H1 (cell line): Measurements from ENCODE around the gene DPH6. TPM values are rescaled to one million over a fixed set of nuclear protein-coding genes. Genes with fewer than 3 reads are reported as not detected.

Experiments
- JUN ChIP-seq: IDR thresholded peaks from 2 replicates; pipeline ENCODE4 v1.6.1; 2011; ENCODE audit warnings: low read depth, mild to moderate bottlenecking, improper control_type of control experiment, low read length
- RBBP5 ChIP-seq: IDR thresholded peaks from 2 replicates; pipeline ENCODE4 v1.7.1; 2012; ENCODE audit warnings: low read depth, mild to moderate bottlenecking, inconsistent platforms, low read length, moderate library complexity, borderline replicate concordance
- SP1 ChIP-seq: IDR thresholded peaks from 2 replicates; pipeline ENCODE4 v1.6.1; 2011; ENCODE audit warnings: low read depth, low read length
- SP2 ChIP-seq: IDR thresholded peaks from 2 replicates; pipeline ENCODE4 v1.6.1; 2012; ENCODE audit warnings: mild to moderate bottlenecking, low read length, inconsistent platforms
- TCF12 ChIP-seq: IDR thresholded peaks from 2 replicates; pipeline ENCODE4 v1.6.1; 2011; ENCODE audit warnings: low read depth, mild to moderate bottlenecking, low read length
- TEAD4 ChIP-seq: IDR thresholded peaks from 2 replicates; pipeline ENCODE4 v1.6.1; 2012; ENCODE audit warnings: low read depth, low read length, inconsistent platforms, mixed read lengths
- polyA plus RNA-seq, 7 experiments: library from polyadenylated mRNA; depleted of rRNA in 3 of 7; stranded (reverse) in 5 of 7; unstranded in 2 of 7; fragments of >200 nt in 5 of 7; fragments of 200-250 nt in 2 of 7; gene quantifications; 1 replicate in 5 of 7; 2 replicates in 1 of 7; 4 replicates in 1 of 7; pipeline versions ENCODE4 v1.2.1 to v1.2.3, GENCODE V29; 2011 to 2013; ENCODE audit warnings: missing spikeins in 2 of 7, mixed read lengths in 2 of 7
- total RNA-seq: library from RNA; stranded (reverse); fragmentation: NEBNext Ultra II Directional; extraction: Animal tissue kit (Norgen Biotek cat#: 25700); gene quantifications from 2 replicates; pipeline ENCODE4 v1.2.1, GENCODE V29; 2021

DPH6 gene
- total and polyA plus RNA-seq, 2 of the 8 experiments (the other 6 are each of a cell fraction or from before 2014, with no cell fraction given), result 21.6 to 30.5 TPM

DNA sequence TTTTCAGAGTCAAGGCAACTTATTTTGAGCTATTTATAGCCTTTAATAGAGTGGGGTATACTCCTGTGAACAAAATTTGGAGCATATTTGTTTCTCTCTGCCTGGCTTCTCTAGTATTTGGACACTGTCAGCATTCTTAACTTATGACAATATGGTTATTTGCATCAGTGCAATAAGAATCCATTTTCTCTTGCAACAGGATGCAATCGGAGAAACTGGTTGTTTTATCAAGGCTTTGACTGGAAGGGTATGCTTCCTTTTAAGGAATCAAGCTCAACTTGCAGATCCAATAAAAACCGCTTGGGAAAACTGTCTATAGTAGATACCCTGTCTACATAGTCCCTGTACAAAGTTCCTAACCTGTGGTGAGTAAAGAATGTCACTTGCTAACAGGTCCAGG lies 106.7 kb downstream of the DPH6 start (continued):
- TF ChIP-seq SP1 (no peak), JUN (no peak), TCF12 (no peak), SP2 (no peak), TEAD4 (no peak), RBBP5 (no peak)
